Measurements from ENCODE around the gene C1orf53. TPM values are rescaled to one million over a fixed set of nuclear protein-coding genes. Genes with fewer than 3 reads are reported as not detected.

Gene C1orf53
- polyA plus RNA-seq, 1 donor from 2014 or later: 2.6 TPM

- Histone ChIP-seq H3K9me2 (ENCODE audit: insufficient read depth, low read length) (no peaks in the 10 kb centered on the region), H3K4me2 (ENCODE audit: low read length) (no peak overlapping the region), H3K9ac (ENCODE audit: low read length) (no peak overlapping the region), H3K4me3 (ENCODE audit: low read length) (no peak overlapping the region), H2AFZ (ENCODE audit: low read depth, low read length) (no peak overlapping the region), H3K27ac (ENCODE audit: low read length) (no peak overlapping the region), H3K9me3 (ENCODE audit: low read length) (no peaks in the 10 kb centered on the region), H3K27me3 (ENCODE audit: insufficient read depth, low read depth, low read length) (peaks cover 100% of the 10 kb centered on the region), H4K20me1 (ENCODE audit: insufficient read depth) (no peaks in the 10 kb centered on the region), H3K36me3 (ENCODE audit: insufficient read depth, low read length) (no peaks in the 10 kb centered on the region), H3F3A (ENCODE audit: insufficient read depth, low read length, poor library complexity, severe bottlenecking) (no peaks in the 10 kb centered on the region), H3K79me2 (replicated peaks; ENCODE audit: insufficient read depth, low read length) (no peaks in the 10 kb centered on the region)
- TF ChIP-seq RAD21 (conservative IDR thresholded peaks at IDR 0.05) (no peak), POLR2AphosphoS5 (IDR thresholded peaks at IDR 0.05) (no peak), MXI1 (conservative IDR thresholded peaks at IDR 0.05; ENCODE audit: poor library complexity, severe bottlenecking) (no peak), EZH2 (IDR thresholded peaks at IDR 0.05; ENCODE audit: borderline replicate concordance, insufficient read depth, low read length, poor library complexity, severe bottlenecking) (no peak), TAF1 (IDR thresholded peaks at IDR 0.05; ENCODE audit: low read depth) (no peak), CTCF (IDR thresholded peaks at IDR 0.05; ENCODE audit: poor library complexity, severe bottlenecking) (no peak), SMC3 (conservative IDR thresholded peaks at IDR 0.05; ENCODE audit: poor library complexity) (no peak), EP300 (conservative IDR thresholded peaks at IDR 0.05; ENCODE audit: poor library complexity, severe bottlenecking) (no peak)
- TF ChIP-seq, protein P1, sequence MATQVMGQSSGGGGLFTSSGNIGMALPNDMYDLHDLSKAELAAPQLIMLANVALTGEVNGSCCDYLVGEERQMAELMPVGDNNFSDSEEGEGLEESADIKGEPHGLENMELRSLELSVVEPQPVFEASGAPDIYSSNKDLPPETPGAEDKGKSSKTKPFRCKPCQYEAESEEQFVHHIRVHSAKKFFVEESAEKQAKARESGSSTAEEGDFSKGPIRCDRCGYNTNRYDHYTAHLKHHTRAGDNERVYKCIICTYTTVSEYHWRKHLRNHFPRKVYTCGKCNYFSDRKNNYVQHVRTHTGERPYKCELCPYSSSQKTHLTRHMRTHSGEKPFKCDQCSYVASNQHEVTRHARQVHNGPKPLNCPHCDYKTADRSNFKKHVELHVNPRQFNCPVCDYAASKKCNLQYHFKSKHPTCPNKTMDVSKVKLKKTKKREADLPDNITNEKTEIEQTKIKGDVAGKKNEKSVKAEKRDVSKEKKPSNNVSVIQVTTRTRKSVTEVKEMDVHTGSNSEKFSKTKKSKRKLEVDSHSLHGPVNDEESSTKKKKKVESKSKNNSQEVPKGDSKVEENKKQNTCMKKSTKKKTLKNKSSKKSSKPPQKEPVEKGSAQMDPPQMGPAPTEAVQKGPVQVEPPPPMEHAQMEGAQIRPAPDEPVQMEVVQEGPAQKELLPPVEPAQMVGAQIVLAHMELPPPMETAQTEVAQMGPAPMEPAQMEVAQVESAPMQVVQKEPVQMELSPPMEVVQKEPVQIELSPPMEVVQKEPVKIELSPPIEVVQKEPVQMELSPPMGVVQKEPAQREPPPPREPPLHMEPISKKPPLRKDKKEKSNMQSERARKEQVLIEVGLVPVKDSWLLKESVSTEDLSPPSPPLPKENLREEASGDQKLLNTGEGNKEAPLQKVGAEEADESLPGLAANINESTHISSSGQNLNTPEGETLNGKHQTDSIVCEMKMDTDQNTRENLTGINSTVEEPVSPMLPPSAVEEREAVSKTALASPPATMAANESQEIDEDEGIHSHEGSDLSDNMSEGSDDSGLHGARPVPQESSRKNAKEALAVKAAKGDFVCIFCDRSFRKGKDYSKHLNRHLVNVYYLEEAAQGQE (IDR thresholded peaks at IDR 0.05; ENCODE audit: borderline replicate concordance): no peak
Measured at GRCh38 chr1:197908716-197909220, 6.3 kb downstream of the C1orf53 start.

DNA sequence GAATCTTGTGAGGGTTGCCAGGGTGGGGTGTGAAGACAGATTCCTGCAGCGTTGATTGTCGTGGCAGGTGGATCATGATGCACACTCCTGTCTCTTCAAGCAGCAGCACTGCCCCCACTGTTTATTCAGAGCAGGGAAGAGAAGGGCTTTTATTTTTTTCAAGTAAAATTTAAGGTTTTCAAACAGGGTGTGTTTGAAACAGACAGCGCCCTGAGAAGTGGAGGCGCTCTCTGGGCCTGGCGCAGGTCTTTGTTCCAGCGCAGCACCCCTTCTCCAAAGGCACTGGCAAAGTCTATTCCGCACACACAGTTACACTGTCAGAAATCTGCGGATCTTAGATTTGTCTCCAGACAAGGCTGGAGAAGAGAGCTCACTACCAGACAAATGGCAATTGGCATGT, 7.0 kb downstream of the C1orf53 start:
- H4K20me1 ChIP-seq (ENCODE audit: insufficient read depth): no peaks in the 10 kb centered on the region

More for the DNA sequence above, 7.0 kb downstream of the C1orf53 start:
- Histone ChIP-seq H3K79me2 (replicated peaks; ENCODE audit: insufficient read depth, low read length) (no peaks in the 10 kb centered on the region), H3F3A (ENCODE audit: insufficient read depth, low read length, poor library complexity, severe bottlenecking) (no peaks in the 10 kb centered on the region), H3K4me2 (ENCODE audit: low read length) (no peak overlapping the region), H3K27ac (ENCODE audit: low read length) (no peak overlapping the region), H3K27me3 (ENCODE audit: insufficient read depth, low read depth, low read length) (peaks cover 100% of the 10 kb centered on the region), H3K9ac (ENCODE audit: low read length) (no peak overlapping the region), H3K9me2 (ENCODE audit: insufficient read depth, low read length) (no peaks in the 10 kb centered on the region), H3K9me3 (ENCODE audit: low read length) (no peaks in the 10 kb centered on the region), H3K4me3 (ENCODE audit: low read length) (no peak overlapping the region), H2AFZ (ENCODE audit: low read depth, low read length) (no peak overlapping the region), H3K36me3 (ENCODE audit: insufficient read depth, low read length) (no peaks in the 10 kb centered on the region)
- no peak for TF ChIP-seq RAD21 (conservative IDR thresholded peaks at IDR 0.05)
- TF ChIP-seq, protein P1 (IDR thresholded peaks at IDR 0.05; ENCODE audit: borderline replicate concordance): no peak
- peak; percentile 7 for TF ChIP-seq POLR2AphosphoS5 (IDR thresholded peaks at IDR 0.05)
